GM12878 (cell line): ENCODE data around the gene PINK1. TPM values are rescaled to one million over a fixed set of nuclear protein-coding genes. Genes with fewer than 3 reads are reported as not detected.

Source experiments
- ATAC-seq: fragments of 200-7000 bp; cut with Tn5 transposase; 3 replicates; pipeline ENCODE4 v1.9.1; 2020; ENCODE audit warnings: mild to moderate bottlenecking, moderate library complexity
- BruUV-seq: library from RNA; stranded (reverse); fragments of 400-500 nt; replicated peaks from 2 replicates; lab custom pipeline; 2021; lab: Mats Ljungman, UMichigan
- CTCF ChIA-PET: fragments of 300-600 bp; sonication (Branson Sonifier 250); formaldehyde crosslinking; extraction: SDS; loops from one replicate; lab custom pipeline; 2021; ENCODE audit warnings: inconsistent platforms; lab: Yijun Ruan, JAX
- POLR2A ChIA-PET: fragments of 350-600 bp; formaldehyde crosslinking; extraction: SDS; loops from one replicate; lab custom pipeline; 2021; ENCODE audit warnings: inconsistent platforms; lab: Charles Lee
- RAD21 ChIA-PET: fragments of 300-600 bp; sonication (Branson Sonifier 250); formaldehyde crosslinking; loops from one replicate; lab custom pipeline; 2023; ENCODE audit warnings: antibody characterized with exemption; ENCODE audit not compliant: unreplicated experiment; lab: Charles Lee
- SMC1A ChIA-PET: fragments of 300-600 bp; sonication (Branson Sonifier 250); formaldehyde crosslinking; loops from one replicate; lab custom pipeline; 2023; ENCODE audit not compliant: unreplicated experiment, uncharacterized antibody; lab: Charles Lee
- DNase-seq: peaks from one replicate; pipeline ENCODE4 v3.0.0-alpha.2; 2011; ENCODE audit warnings: low read depth, low spot score
- FAIRE-seq: peaks from 3 replicates; lab custom pipeline; 2011; peaks lifted over from hg19 to GRCh38; lab: Jason Lieb, UNC
- H2AFZ ChIP-seq: 2 replicates; pipeline ENCODE4 v1.6.0; 2011; ENCODE audit warnings: low read depth, low read length, control low read depth; ENCODE audit not compliant: control insufficient read depth
- H3K27ac ChIP-seq: 2 replicates; pipeline ENCODE4 v1.5.1; 2011; ENCODE audit warnings: control low read depth; ENCODE audit not compliant: control insufficient read depth, insufficient read depth
- H3K27me3 ChIP-seq, 2 experiments: replicated peaks in 1 of 2; 2 replicates each; pipeline versions ENCODE4 v1.6.0 to v1.6.1; 2011; ENCODE audit warnings: low read length in 1 of 2; ENCODE audit not compliant: control insufficient read depth in 2 of 2, insufficient read depth in 2 of 2
- H3K36me3 ChIP-seq, 2 experiments: 2 replicates each; pipeline ENCODE4 v1.5.1; 2011; ENCODE audit warnings: low read length in 1 of 2; ENCODE audit not compliant: control insufficient read depth in 2 of 2, insufficient read depth in 2 of 2
- H3K4me1 ChIP-seq: 2 replicates; pipeline ENCODE4 v1.6.1; 2011; ENCODE audit warnings: mild to moderate bottlenecking, low read length, moderate library complexity, mixed read lengths; ENCODE audit not compliant: control insufficient read depth, insufficient read depth
- H3K4me2 ChIP-seq: 2 replicates; pipeline ENCODE4 v1.6.0; 2011; ENCODE audit warnings: control low read depth; ENCODE audit not compliant: control insufficient read depth, insufficient read depth
- H3K4me3 ChIP-seq: fragments of 200-600 bp; sonication (generic); 2 replicates; pipeline ENCODE4 v1.5.1; 2016
- H3K79me2 ChIP-seq: 2 replicates; pipeline ENCODE4 v1.6.0; 2011; ENCODE audit warnings: low read length; ENCODE audit not compliant: control insufficient read depth, insufficient read depth
- H3K9ac ChIP-seq: 2 replicates; pipeline ENCODE4 v1.8.0; 2011; ENCODE audit warnings: low read length, control low read depth, mixed read lengths; ENCODE audit not compliant: control insufficient read depth, insufficient read depth
- H3K9me3 ChIP-seq: replicated peaks from 3 replicates; pipeline ENCODE4 v1.5.1; 2011; ENCODE audit warnings: mild to moderate bottlenecking, low read length; ENCODE audit not compliant: control insufficient read depth, insufficient read depth
- H4K20me1 ChIP-seq: 2 replicates; pipeline ENCODE4 v1.6.0; 2011; ENCODE audit not compliant: control insufficient read depth, insufficient read depth
- BACH1 ChIP-seq: fragments of 450-650 bp; IDR thresholded peaks from 2 replicates; pipeline ENCODE4 v1.6.1; 2017; ENCODE audit warnings: mild to moderate bottlenecking, borderline replicate concordance
- IRF3 ChIP-seq: fragments of 450-650 bp; IDR thresholded peaks from 2 replicates; pipeline ENCODE4 v1.6.1; 2014; ENCODE audit warnings: mild to moderate bottlenecking
- KAT2A ChIP-seq: conservative IDR thresholded peaks from 2 replicates; pipeline ENCODE4 v1.6.1; 2011; ENCODE audit warnings: low read depth, low read length; ENCODE audit not compliant: control insufficient read depth
- LARP7 ChIP-seq: fragments of 450-650 bp; IDR thresholded peaks from 2 replicates; pipeline ENCODE4 v1.6.1; 2017; ENCODE audit warnings: mild to moderate bottlenecking
- MXI1 ChIP-seq: fragments of 150-350 bp; IDR thresholded peaks from 2 replicates; pipeline ENCODE4 v1.6.1; 2011; ENCODE audit warnings: low read depth, mild to moderate bottlenecking, inconsistent platforms, low read length, improper control_type of control experiment
- NBN ChIP-seq: fragments of 450-650 bp; IDR thresholded peaks from 2 replicates; pipeline ENCODE4 v1.6.1; 2016
- POLR2AphosphoS2 ChIP-seq: IDR thresholded peaks from 2 replicates; pipeline ENCODE4 v1.6.1; 2011; ENCODE audit warnings: low read depth, mild to moderate bottlenecking, low read length, improper control_type of control experiment, moderate library complexity
- RUNX3 ChIP-seq: IDR thresholded peaks from 2 replicates; pipeline ENCODE4 v1.6.1; 2012; ENCODE audit warnings: low read length, inconsistent platforms
- SUZ12 ChIP-seq: fragments of 200-600 bp; sonication (generic); IDR thresholded peaks from one replicate; pipeline ENCODE4 v1.6.1; 2018; ENCODE audit warnings: antibody characterized with exemption, mild to moderate bottlenecking; ENCODE audit not compliant: unreplicated experiment
- USF1 ChIP-seq: IDR thresholded peaks from 2 replicates; pipeline ENCODE4 v1.6.1; 2011; ENCODE audit warnings: borderline replicate concordance, low read depth, mild to moderate bottlenecking, moderate library complexity, mixed read lengths, low read length; ENCODE audit not compliant: insufficient read depth; ENCODE audit errors: extremely low read length
- ZNF207 ChIP-seq: fragments of 450-650 bp; IDR thresholded peaks from 2 replicates; pipeline ENCODE4 v1.6.1; 2014; ENCODE audit warnings: antibody characterized with exemption, mild to moderate bottlenecking, borderline replicate concordance
- ZNF24 ChIP-seq: fragments of 450-650 bp; IDR thresholded peaks from 2 replicates; pipeline ENCODE4 v1.6.1; 2017; ENCODE audit warnings: antibody characterized with exemption, mild to moderate bottlenecking
- ZNF622 ChIP-seq: fragments of 450-650 bp; IDR thresholded peaks from 2 replicates; pipeline ENCODE4 v1.6.1; 2017; ENCODE audit warnings: mild to moderate bottlenecking, inconsistent platforms
- WGBS: methylation state at CpG from one replicate; pipeline ENCODE4 v1.1.6; 2016; ENCODE audit warnings: low lambda C conversion rate; ENCODE audit not compliant: insufficient replicate concordance, insufficient coverage; ENCODE audit errors: missing lambda C conversion rate; 5-methylcytosine and 5-hydroxymethylcytosine counted together
- in situ Hi-C: fragments of 300-500 bp; cut with MboI; formaldehyde crosslinking; loops from 9 replicates; pipeline ENCODE4 v1.14.3; 2018; ENCODE audit warnings: mixed read lengths
- intact Hi-C: fragments of 100-400 bp; cut with micrococcal nuclease; formaldehyde crosslinking; loops from one replicate; pipeline ENCODE4 v1.14.2; 2022; ENCODE audit not compliant: unreplicated experiment
- polyA plus RNA-seq, 11 experiments: library from polyadenylated mRNA; depleted of rRNA in 4 of 11; unstranded in 6 of 11; stranded (reverse) in 5 of 11; fragments of >200 nt; fragmentation: Nextera tagmentation in 4 of 11; fragmentation: Illumina TruSeq in 1 of 11; extraction: Ambion mirVana in 4 of 11; extraction: Trizol in 1 of 11; gene quantifications; 1 replicate in 1 of 11; 2 replicates in 10 of 11; pipeline versions ENCODE4 v1.2.1 to v1.2.3, GENCODE V29; 2011 to 2016; ENCODE audit warnings: inconsistent platforms in 2 of 11, missing spikeins in 2 of 11, low read depth in 1 of 11
- total RNA-seq, 4 experiments: library from RNA; depleted of rRNA in 3 of 4; stranded (reverse); fragments of >200 nt in 3 of 4; fragmentation: Illumina TruSeq in 1 of 4; extraction: Trizol in 1 of 4; gene quantifications; 2 replicates each; pipeline versions ENCODE4 v1.2.1 to v1.2.3, GENCODE V29; 2013 to 2021
- TF ChIP-seq, protein P1 (sequence below): fragments of 450-650 bp; IDR thresholded peaks from 2 replicates; pipeline ENCODE4 v1.6.1; 2017; ENCODE audit warnings: mild to moderate bottlenecking
- TF ChIP-seq, protein P2 (sequence below): fragments of 450-650 bp; IDR thresholded peaks from 2 replicates; pipeline ENCODE4 v1.6.1; 2017; ENCODE audit warnings: mild to moderate bottlenecking, moderate library complexity

Gene PINK1
- total and polyA plus RNA-seq, 10 of the 15 experiments (the other 5 are each of a cell fraction or from before 2014, with no cell fraction given) = 0.42 to 4.4 (median 1.9) TPM; not detected in 1

GRCh38 chr1:20644416-20644815, 11.2 kb downstream of the PINK1 start:
- Histone ChIP-seq H3K4me2 (no peak overlapping the region), H3K4me3 (no peak overlapping the region), H2AFZ (no peak overlapping the region), H3K79me2 (no peaks in the 10 kb centered on the region), H3K9ac (no peak overlapping the region), H3K4me1 (no peaks in the 10 kb centered on the region), H3K27me3 (no peaks in the 10 kb centered on the region), H3K9me3 (no peaks in the 10 kb centered on the region), H3K36me3 (peaks cover 0 to 4% of the 10 kb centered on the region in 2 experiments; a peak in 2 of 4 replicates), H3K27ac (no peak overlapping the region), H4K20me1 (no peaks in the 10 kb centered on the region)
- BruUV-seq = no TSS peak
- ChIA-PET CTCF (no interaction called here), POLR2A (no interaction called here), SMC1A (no interaction called here), RAD21 (no interaction called here)
- intact Hi-C loops = no loop called here
- no peak for ATAC-seq
- 79% methylated on average over 12 of the region's 13 CpGs for WGBS
- TF ChIP-seq, protein P1, sequence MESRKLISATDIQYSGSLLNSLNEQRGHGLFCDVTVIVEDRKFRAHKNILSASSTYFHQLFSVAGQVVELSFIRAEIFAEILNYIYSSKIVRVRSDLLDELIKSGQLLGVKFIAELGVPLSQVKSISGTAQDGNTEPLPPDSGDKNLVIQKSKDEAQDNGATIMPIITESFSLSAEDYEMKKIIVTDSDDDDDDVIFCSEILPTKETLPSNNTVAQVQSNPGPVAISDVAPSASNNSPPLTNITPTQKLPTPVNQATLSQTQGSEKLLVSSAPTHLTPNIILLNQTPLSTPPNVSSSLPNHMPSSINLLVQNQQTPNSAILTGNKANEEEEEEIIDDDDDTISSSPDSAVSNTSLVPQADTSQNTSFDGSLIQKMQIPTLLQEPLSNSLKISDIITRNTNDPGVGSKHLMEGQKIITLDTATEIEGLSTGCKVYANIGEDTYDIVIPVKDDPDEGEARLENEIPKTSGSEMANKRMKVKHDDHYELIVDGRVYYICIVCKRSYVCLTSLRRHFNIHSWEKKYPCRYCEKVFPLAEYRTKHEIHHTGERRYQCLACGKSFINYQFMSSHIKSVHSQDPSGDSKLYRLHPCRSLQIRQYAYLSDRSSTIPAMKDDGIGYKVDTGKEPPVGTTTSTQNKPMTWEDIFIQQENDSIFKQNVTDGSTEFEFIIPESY = no peak
- TF ChIP-seq IRF3 (no peak), KAT2A (no peak), RUNX3 (no peak), MXI1 (no peak), LARP7 (no peak), ZNF24 (no peak), ZNF622 (no peak), POLR2AphosphoS2 (no peak), USF1 (no peak), NBN (no peak), SUZ12 (no peak), ZNF207 (no peak), BACH1 (no peak)
- TF ChIP-seq, protein P2, sequence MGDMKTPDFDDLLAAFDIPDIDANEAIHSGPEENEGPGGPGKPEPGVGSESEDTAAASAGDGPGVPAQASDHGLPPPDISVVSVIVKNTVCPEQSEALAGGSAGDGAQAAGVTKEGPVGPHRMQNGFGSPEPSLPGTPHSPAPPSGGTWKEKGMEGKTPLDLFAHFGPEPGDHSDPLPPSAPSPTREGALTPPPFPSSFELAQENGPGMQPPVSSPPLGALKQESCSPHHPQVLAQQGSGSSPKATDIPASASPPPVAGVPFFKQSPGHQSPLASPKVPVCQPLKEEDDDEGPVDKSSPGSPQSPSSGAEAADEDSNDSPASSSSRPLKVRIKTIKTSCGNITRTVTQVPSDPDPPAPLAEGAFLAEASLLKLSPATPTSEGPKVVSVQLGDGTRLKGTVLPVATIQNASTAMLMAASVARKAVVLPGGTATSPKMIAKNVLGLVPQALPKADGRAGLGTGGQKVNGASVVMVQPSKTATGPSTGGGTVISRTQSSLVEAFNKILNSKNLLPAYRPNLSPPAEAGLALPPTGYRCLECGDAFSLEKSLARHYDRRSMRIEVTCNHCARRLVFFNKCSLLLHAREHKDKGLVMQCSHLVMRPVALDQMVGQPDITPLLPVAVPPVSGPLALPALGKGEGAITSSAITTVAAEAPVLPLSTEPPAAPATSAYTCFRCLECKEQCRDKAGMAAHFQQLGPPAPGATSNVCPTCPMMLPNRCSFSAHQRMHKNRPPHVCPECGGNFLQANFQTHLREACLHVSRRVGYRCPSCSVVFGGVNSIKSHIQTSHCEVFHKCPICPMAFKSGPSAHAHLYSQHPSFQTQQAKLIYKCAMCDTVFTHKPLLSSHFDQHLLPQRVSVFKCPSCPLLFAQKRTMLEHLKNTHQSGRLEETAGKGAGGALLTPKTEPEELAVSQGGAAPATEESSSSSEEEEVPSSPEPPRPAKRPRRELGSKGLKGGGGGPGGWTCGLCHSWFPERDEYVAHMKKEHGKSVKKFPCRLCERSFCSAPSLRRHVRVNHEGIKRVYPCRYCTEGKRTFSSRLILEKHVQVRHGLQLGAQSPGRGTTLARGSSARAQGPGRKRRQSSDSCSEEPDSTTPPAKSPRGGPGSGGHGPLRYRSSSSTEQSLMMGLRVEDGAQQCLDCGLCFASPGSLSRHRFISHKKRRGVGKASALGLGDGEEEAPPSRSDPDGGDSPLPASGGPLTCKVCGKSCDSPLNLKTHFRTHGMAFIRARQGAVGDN = no peak
- in situ Hi-C loops = no loop called here
- FAIRE-seq = no peak
- DNase-seq = no peak
